H1 (cell line): ENCODE data around the gene DSCAM. TPM values are rescaled to one million over a fixed set of nuclear protein-coding genes. Genes with fewer than 3 reads are reported as not detected.

Experiments
- CHD7 ChIP-seq: fragments of 300-600 bp; sonication (generic); IDR thresholded peaks from 2 replicates; pipeline ENCODE4 v1.7.1; 2012; ENCODE audit warnings: low read length, moderate library complexity, mild to moderate bottlenecking, inconsistent platforms; ENCODE audit not compliant: insufficient replicate concordance
- CTCF ChIP-seq, 3 experiments: IDR thresholded peaks; 1 replicate in 2 of 3; 2 replicates in 1 of 3; pipeline versions ENCODE4 v1.5.1 to v1.6.1; 2011; ENCODE audit warnings: low read length in 3 of 3, mild to moderate bottlenecking in 3 of 3, inconsistent platforms in 2 of 3, low read depth in 1 of 3, moderate library complexity in 1 of 3; ENCODE audit not compliant: insufficient read depth in 1 of 3; ENCODE audit errors: control extremely low read depth in 1 of 3
- GABPA ChIP-seq: IDR thresholded peaks from 2 replicates; pipeline ENCODE4 v1.6.1; 2011; ENCODE audit warnings: mild to moderate bottlenecking, low read length, moderate library complexity, borderline replicate concordance; ENCODE audit not compliant: insufficient read depth
- KDM1A ChIP-seq: fragments of 200-600, 300-600 bp; sonication (generic); IDR thresholded peaks from 2 replicates; pipeline ENCODE4 v1.7.1; 2016; ENCODE audit warnings: mild to moderate bottlenecking, low read length, borderline replicate concordance
- PHF8 ChIP-seq: fragments of 200-600 bp; sonication (generic); conservative IDR thresholded peaks from 2 replicates; pipeline ENCODE4 v1.7.1; 2012; ENCODE audit warnings: low read depth, mild to moderate bottlenecking, inconsistent platforms, low read length, moderate library complexity
- POU5F1 ChIP-seq: IDR thresholded peaks from 2 replicates; pipeline ENCODE4 v1.6.1; 2011; ENCODE audit warnings: low read depth, mild to moderate bottlenecking, low read length, moderate library complexity
- USF2 ChIP-seq: IDR thresholded peaks from 2 replicates; pipeline ENCODE4 v1.6.1; 2011; ENCODE audit warnings: low read length, improper control_type of control experiment
- polyA plus RNA-seq, 7 experiments: library from polyadenylated mRNA; depleted of rRNA in 3 of 7; stranded (reverse) in 5 of 7; unstranded in 2 of 7; fragments of >200 nt in 5 of 7; fragments of 200-250 nt in 2 of 7; gene quantifications; 1 replicate in 5 of 7; 2 replicates in 1 of 7; 4 replicates in 1 of 7; pipeline versions ENCODE4 v1.2.1 to v1.2.3, GENCODE V29; 2011 to 2013; ENCODE audit warnings: missing spikeins in 2 of 7, mixed read lengths in 2 of 7
- total RNA-seq: library from RNA; stranded (reverse); fragmentation: NEBNext Ultra II Directional; extraction: Animal tissue kit (Norgen Biotek cat#: 25700); gene quantifications from 2 replicates; pipeline ENCODE4 v1.2.1, GENCODE V29; 2021

DSCAM gene
- total and polyA plus RNA-seq, 2 of the 8 experiments (the other 6 are each of a cell fraction or from before 2014, with no cell fraction given), result 0.02 to 0.15 TPM

GRCh38 chr21:40474513-40474912, 372.4 kb downstream of the DSCAM start (continued):
- TF ChIP-seq CTCF (IDR thresholded peaks at IDR 0.05; ENCODE audit: control extremely low read depth in 1 of 3, insufficient read depth in 1 of 3, low read depth in 1 of 3, low read length in 3 of 3) (no peak), GABPA (no peak), KDM1A (no peak), PHF8 (no peak), USF2 (no peak), POU5F1 (no peak), CHD7 (no peak)
